ENCODE data around the gene HLA-F.

Gene HLA-F

GRCh38 chr6:29764422-29765196 is 41.4 kb downstream of the HLA-F start:
- no peak for DNase-seq

GRCh38 chr6:29769336-29769735 is 46.1 kb downstream of the HLA-F start:
- DNase-seq, result no peak

- no peak for DNase-seq
Observed at GRCh38 chr6:29770306-29770705, 47.1 kb downstream of the HLA-F start.

GRCh38 chr6:29776684-29777083 is 53.5 kb downstream of the HLA-F start:
- no peak for DNase-seq
